Measurements from ENCODE around the gene AK2. TPM values are rescaled to one million over a fixed set of nuclear protein-coding genes. Genes with fewer than 3 reads are reported as not detected.

AK2 gene
- total RNA-seq, 1 donor from 2014 or later = 118 TPM

DNA sequence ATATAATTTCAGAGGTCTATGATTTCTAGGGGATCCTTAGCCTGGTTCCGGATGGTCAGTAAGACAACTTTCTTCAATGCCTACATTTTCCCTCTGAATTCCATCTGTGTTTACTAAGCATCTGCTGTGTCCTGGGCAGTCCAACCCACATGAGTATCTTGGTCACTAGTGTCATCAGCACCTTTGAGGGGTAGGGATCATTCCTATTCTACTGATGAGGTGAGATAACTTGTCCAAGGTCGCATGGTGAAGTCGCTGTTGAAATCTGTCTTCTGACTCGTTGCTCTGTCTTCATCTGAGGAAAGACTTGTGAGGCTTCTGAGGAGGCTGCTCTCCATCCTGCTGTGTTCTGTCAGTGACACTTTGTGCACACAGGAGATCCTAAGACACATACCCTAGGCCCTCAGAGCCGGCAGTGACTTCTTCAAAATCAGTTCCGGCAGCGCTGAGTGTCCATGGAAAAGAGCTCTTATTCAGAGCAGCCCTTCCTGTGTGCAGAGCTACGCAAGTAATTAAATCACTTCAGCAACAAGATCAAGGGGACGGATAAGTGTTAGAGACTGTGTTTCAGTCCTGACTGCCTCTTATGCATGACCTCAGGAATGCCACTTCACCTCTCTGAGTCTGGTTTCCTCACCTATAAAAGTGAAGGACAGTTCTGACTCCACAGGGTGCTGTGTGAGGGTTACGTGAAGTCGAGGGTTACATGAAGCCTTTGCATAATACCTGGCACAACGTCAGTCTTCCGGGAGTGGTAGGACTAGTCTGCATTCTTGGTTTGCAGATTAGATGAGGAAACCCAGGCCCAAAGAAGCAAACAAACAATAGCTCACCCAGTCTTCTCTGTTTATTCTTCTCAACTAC, 28.4 kb downstream of the AK2 start:
- DNase-seq (ENCODE audit: extremely low spot score in 2 of 2) = no peak
- Histone ChIP-seq H3K27ac (no peak overlapping the region), H3K9me3 (no peaks in the 10 kb centered on the region), H3K4me1 (peaks cover 57% of the 10 kb centered on the region), H3K4me3 (no peak overlapping the region), H3K36me3 (peaks cover 0 to 19% of the 10 kb centered on the region in 2 donors), H3K27me3 (no peaks in the 10 kb centered on the region)
- intact Hi-C loops (cut with DNase I) = loop anchor here (10.0 kb wide), 1 partner anchor 73 kb away; no protein-coding TSS in a partner anchor
- TF ChIP-seq, protein P1, sequence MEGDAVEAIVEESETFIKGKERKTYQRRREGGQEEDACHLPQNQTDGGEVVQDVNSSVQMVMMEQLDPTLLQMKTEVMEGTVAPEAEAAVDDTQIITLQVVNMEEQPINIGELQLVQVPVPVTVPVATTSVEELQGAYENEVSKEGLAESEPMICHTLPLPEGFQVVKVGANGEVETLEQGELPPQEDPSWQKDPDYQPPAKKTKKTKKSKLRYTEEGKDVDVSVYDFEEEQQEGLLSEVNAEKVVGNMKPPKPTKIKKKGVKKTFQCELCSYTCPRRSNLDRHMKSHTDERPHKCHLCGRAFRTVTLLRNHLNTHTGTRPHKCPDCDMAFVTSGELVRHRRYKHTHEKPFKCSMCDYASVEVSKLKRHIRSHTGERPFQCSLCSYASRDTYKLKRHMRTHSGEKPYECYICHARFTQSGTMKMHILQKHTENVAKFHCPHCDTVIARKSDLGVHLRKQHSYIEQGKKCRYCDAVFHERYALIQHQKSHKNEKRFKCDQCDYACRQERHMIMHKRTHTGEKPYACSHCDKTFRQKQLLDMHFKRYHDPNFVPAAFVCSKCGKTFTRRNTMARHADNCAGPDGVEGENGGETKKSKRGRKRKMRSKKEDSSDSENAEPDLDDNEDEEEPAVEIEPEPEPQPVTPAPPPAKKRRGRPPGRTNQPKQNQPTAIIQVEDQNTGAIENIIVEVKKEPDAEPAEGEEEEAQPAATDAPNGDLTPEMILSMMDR (IDR thresholded peaks at IDR 0.05) = no peak
- TF ChIP-seq POLR2A (IDR thresholded peaks at IDR 0.05) (no peak), POLR2AphosphoS5 (IDR thresholded peaks at IDR 0.05; ENCODE audit: insufficient read depth in 1 of 2, low read depth in 1 of 2) (peak in 1 of 2 donors; percentile 46)

- H3K36me3 ChIP-seq = peaks cover 0 to 10% of the 10 kb centered on the region in 2 donors
- no peaks in the 10 kb centered on the region for H3K9me3 ChIP-seq
- peak in 1 of 2 donors; percentile 65 for DNase-seq (ENCODE audit: extremely low spot score in 2 of 2)
- intact Hi-C loops (cut with DNase I) = loop anchor here (10.0 kb wide), 1 partner anchor 73 kb away; no protein-coding TSS in a partner anchor
- H3K4me3 ChIP-seq = no peak overlapping the region
- H3K27ac ChIP-seq = no peak overlapping the region
- H3K27me3 ChIP-seq = no peaks in the 10 kb centered on the region
- TF ChIP-seq POLR2A (IDR thresholded peaks at IDR 0.05) (no peak), POLR2AphosphoS5 (IDR thresholded peaks at IDR 0.05; ENCODE audit: insufficient read depth in 1 of 2, low read depth in 1 of 2) (peak in 1 of 2 donors; percentile 26)
- TF ChIP-seq, protein P1 (IDR thresholded peaks at IDR 0.05) = peak in 2 of 3 experiments; percentile 23 to 27
- H3K4me1 ChIP-seq = peaks cover 57% of the 10 kb centered on the region
These were observed 29.3 kb downstream of the AK2 start for GRCh38 chr1:33007190-33008050.

DNA sequence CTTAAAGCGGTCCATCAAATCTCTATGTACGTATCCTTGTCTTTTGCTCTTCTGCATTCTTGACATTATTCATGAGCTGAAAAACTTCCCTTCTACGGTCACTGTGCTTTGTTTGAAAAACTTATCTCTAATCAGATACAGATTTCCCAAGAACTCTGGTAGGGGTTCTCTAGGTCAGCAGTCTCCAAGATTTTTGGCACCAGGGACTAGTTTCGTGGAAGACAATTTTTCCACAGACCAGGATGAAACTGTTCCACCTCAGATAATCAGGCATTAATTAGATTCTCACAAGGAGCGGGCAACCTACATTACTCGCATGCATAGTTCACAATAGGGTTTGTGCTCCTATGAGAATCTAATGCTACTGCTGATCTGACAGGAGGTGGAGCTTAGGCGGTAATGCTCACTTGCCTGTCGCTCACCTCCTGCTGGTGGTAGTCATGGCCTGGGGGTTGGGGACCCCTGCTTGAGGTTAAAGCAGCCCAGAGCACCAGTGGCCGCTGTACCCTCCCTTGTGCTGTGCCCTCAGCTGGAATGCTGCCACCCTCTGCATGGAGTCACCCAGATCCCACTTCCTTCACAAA, 30.8 kb downstream of the AK2 start:
- intact Hi-C loops (cut with DNase I) = loop anchor here (10.0 kb wide), 1 partner anchor 71 kb away; no protein-coding TSS in a partner anchor
- Histone ChIP-seq H3K9me3 (no peaks in the 10 kb centered on the region), H3K4me1 (peaks cover 45% of the 10 kb centered on the region), H3K4me3 (no peak overlapping the region), H3K36me3 (peaks cover 0 to 7% of the 10 kb centered on the region in 2 donors), H3K27ac (no peak overlapping the region), H3K27me3 (no peaks in the 10 kb centered on the region)
- TF ChIP-seq, protein P1 (IDR thresholded peaks at IDR 0.05) = no peak
- TF ChIP-seq POLR2A (IDR thresholded peaks at IDR 0.05) = no peak
- TF ChIP-seq POLR2AphosphoS5 (IDR thresholded peaks at IDR 0.05; ENCODE audit: insufficient read depth in 1 of 2, low read depth in 1 of 2) = no peak
- DNase-seq (ENCODE audit: extremely low spot score in 2 of 2) = peak in 1 of 2 donors; percentile 60

- Histone ChIP-seq H3K27me3 (no peaks in the 10 kb centered on the region), H3K36me3 (peaks cover 0 to 7% of the 10 kb centered on the region in 2 donors), H3K27ac (peak overlapping the region; percentile 64), H3K4me3 (no peak overlapping the region), H3K4me1 (peaks cover 41% of the 10 kb centered on the region), H3K9me3 (no peaks in the 10 kb centered on the region)
- no peak for TF ChIP-seq POLR2A (IDR thresholded peaks at IDR 0.05)
- TF ChIP-seq, protein P1 (IDR thresholded peaks at IDR 0.05) = no peak
- TF ChIP-seq POLR2AphosphoS5 (IDR thresholded peaks at IDR 0.05; ENCODE audit: insufficient read depth in 1 of 2, low read depth in 1 of 2) = no peak
- DNase-seq (ENCODE audit: extremely low spot score in 2 of 2) = no peak
- intact Hi-C loops (cut with DNase I) = loop anchor here (10.0 kb wide), 1 partner anchor 70 kb away; no protein-coding TSS in a partner anchor
These were observed 31.4 kb downstream of the AK2 start for GRCh38 chr1:33005117-33005837.
